Activated CD8-positive, alpha-beta memory T cell treated with anti-CD3 and anti-CD28 coated beads, Interleukin-2, amount 10 ng/mL, durations not matched to agents 7 days and 5 days (primary cell): ENCODE data around the gene KIF7. TPM values are rescaled to one million over a fixed set of nuclear protein-coding genes. Genes with fewer than 3 reads are reported as not detected.

ENCODE experiments used
- ATAC-seq: fragments of 150-1000 bp; cut with Tn5 transposase; one replicate; pipeline ENCODE4 v1.10.0; 2021; ENCODE audit warnings: moderate library complexity
- CTCF ChIA-PET: fragments of 350-600 bp; sonication (Branson Sonifier 250); formaldehyde crosslinking; loops from one replicate; lab custom pipeline; 2021; ENCODE audit warnings: antibody characterized with exemption; lab: Charles Lee
- DNase-seq: peaks from one replicate; pipeline ENCODE4 v3.0.0-alpha.2; 2020
- H3K27ac Mint-ChIP-seq: one replicate; pipeline ENCODE4 v1.8.0; 2021; ENCODE audit warnings: mild to moderate bottlenecking, mixed read lengths
- H3K27me3 Mint-ChIP-seq: one replicate; pipeline ENCODE4 v1.8.0; 2021; ENCODE audit warnings: mixed read lengths
- H3K36me3 Mint-ChIP-seq: one replicate; pipeline ENCODE4 v1.8.0; 2021; ENCODE audit warnings: mild to moderate bottlenecking, mixed read lengths
- H3K4me1 Mint-ChIP-seq: one replicate; pipeline ENCODE4 v1.8.0; 2021; ENCODE audit warnings: mixed read lengths
- H3K4me3 Mint-ChIP-seq: one replicate; pipeline ENCODE4 v1.8.0; 2021; ENCODE audit warnings: mild to moderate bottlenecking, moderate library complexity, mixed read lengths
- H3K9me3 Mint-ChIP-seq: one replicate; pipeline ENCODE4 v1.8.0; 2022; ENCODE audit warnings: low read depth, mixed read lengths
- total RNA-seq, 2 experiments: library from RNA; stranded (reverse); gene quantifications; one replicate each; pipeline ENCODE4 v1.2.3, GENCODE V29; 2021

Gene KIF7
- total RNA-seq, 2 experiments from 2014 or later, result 0.55 to 2.5 TPM

GRCh38 chr15:89649716-89650115 lies 5.6 kb downstream of the KIF7 start:
- H3K4me3 Mint-ChIP-seq, result no peak overlapping the region
- H3K36me3 Mint-ChIP-seq, result no peaks in the 10 kb centered on the region
- H3K27me3 Mint-ChIP-seq, result peaks cover 20% of the 10 kb centered on the region
- H3K4me1 Mint-ChIP-seq, result peaks cover 5% of the 10 kb centered on the region
- DNase-seq (no peak), ATAC-seq (no peak)
- CTCF ChIA-PET, result no interaction called here
- no peaks in the 10 kb centered on the region for H3K9me3 Mint-ChIP-seq
- H3K27ac Mint-ChIP-seq, result no peak overlapping the region

- H3K36me3 Mint-ChIP-seq, result no peaks in the 10 kb centered on the region
- peaks cover 14% of the 10 kb centered on the region for H3K27me3 Mint-ChIP-seq
- H3K4me3 Mint-ChIP-seq, result no peak overlapping the region
- no peak for ATAC-seq
- H3K27ac Mint-ChIP-seq, result no peak overlapping the region
- H3K4me1 Mint-ChIP-seq, result no peaks in the 10 kb centered on the region
- H3K9me3 Mint-ChIP-seq, result no peaks in the 10 kb centered on the region
- CTCF ChIA-PET, result no interaction called here
- DNase-seq, result no peak
Observed at GRCh38 chr15:89649013-89649625, 6.1 kb downstream of the KIF7 start.

GRCh38 chr15:89648106-89649012 lies 6.9 kb downstream of the KIF7 start:
- no peaks in the 10 kb centered on the region for H3K36me3 Mint-ChIP-seq
- DNase-seq (no peak), ATAC-seq (no peak)
- CTCF ChIA-PET, result interaction anchor here (0.9 to 1.6 kb wide), 4 partner anchors 11 to 227 kb away, joined by 3 to 5 read pairs (median 4); no protein-coding TSS in a partner anchor
- peaks cover 8% of the 10 kb centered on the region for H3K27me3 Mint-ChIP-seq
- no peaks in the 10 kb centered on the region for H3K4me1 Mint-ChIP-seq
- no peaks in the 10 kb centered on the region for H3K9me3 Mint-ChIP-seq
- no peak overlapping the region for H3K4me3 Mint-ChIP-seq
- no peak overlapping the region for H3K27ac Mint-ChIP-seq

- Mint-ChIP-seq H3K27me3 (peaks cover 2% of the 10 kb centered on the region), H3K4me3 (no peak overlapping the region), H3K9me3 (no peaks in the 10 kb centered on the region), H3K4me1 (no peaks in the 10 kb centered on the region), H3K36me3 (no peaks in the 10 kb centered on the region), H3K27ac (no peak overlapping the region)
- DNase-seq (peak; percentile 76), ATAC-seq (peak; percentile 74)
- CTCF ChIA-PET, result interaction anchor here (0.9 to 1.6 kb wide), 4 partner anchors 12 to 228 kb away, joined by 3 to 5 read pairs (median 4); no protein-coding TSS in a partner anchor
Observed at GRCh38 chr15:89647191-89647851, 7.9 kb downstream of the KIF7 start.

GRCh38 chr15:89646416-89647141 lies 8.7 kb downstream of the KIF7 start:
- Mint-ChIP-seq H3K36me3 (no peaks in the 10 kb centered on the region), H3K9me3 (no peaks in the 10 kb centered on the region), H3K27me3 (no peaks in the 10 kb centered on the region), H3K4me1 (no peaks in the 10 kb centered on the region), H3K4me3 (no peak overlapping the region), H3K27ac (no peak overlapping the region)
- CTCF ChIA-PET, result interaction anchor here (0.7 to 0.9 kb wide), 3 partner anchors 12 to 72 kb away, joined by 3 read pairs; partner anchors contain the start of gene TICRR
- ATAC-seq, result no peak
- no peak for DNase-seq

- ATAC-seq, result no peak
- H3K27me3 Mint-ChIP-seq, result no peaks in the 10 kb centered on the region
- H3K27ac Mint-ChIP-seq, result no peak overlapping the region
- no peaks in the 10 kb centered on the region for H3K36me3 Mint-ChIP-seq
- no peaks in the 10 kb centered on the region for H3K4me1 Mint-ChIP-seq
- CTCF ChIA-PET, result interaction anchor here (0.7 to 0.9 kb wide), 3 partner anchors 12 to 71 kb away, joined by 3 read pairs; partner anchors contain the start of gene TICRR
- no peak overlapping the region for H3K4me3 Mint-ChIP-seq
- H3K9me3 Mint-ChIP-seq, result no peaks in the 10 kb centered on the region
- DNase-seq, result no peak
Observed at GRCh38 chr15:89645680-89646079, 9.6 kb downstream of the KIF7 start.

GRCh38 chr15:89642106-89642505 lies 13.2 kb downstream of the KIF7 start:
- Mint-ChIP-seq H3K27me3 (no peaks in the 10 kb centered on the region), H3K4me1 (no peaks in the 10 kb centered on the region), H3K36me3 (no peaks in the 10 kb centered on the region), H3K27ac (no peak overlapping the region), H3K9me3 (no peaks in the 10 kb centered on the region), H3K4me3 (no peak overlapping the region)
- ATAC-seq (no peak), DNase-seq (no peak)
- CTCF ChIA-PET, result no interaction called here

GRCh38 chr15:89641053-89641452 lies 14.2 kb downstream of the KIF7 start:
- Mint-ChIP-seq H3K4me1 (no peaks in the 10 kb centered on the region), H3K27ac (no peak overlapping the region), H3K36me3 (no peaks in the 10 kb centered on the region), H3K9me3 (no peaks in the 10 kb centered on the region), H3K27me3 (no peaks in the 10 kb centered on the region), H3K4me3 (no peak overlapping the region)
- DNase-seq (no peak), ATAC-seq (no peak)
- CTCF ChIA-PET, result no interaction called here

- no peak for DNase-seq
Observed at GRCh38 chr15:89640245-89640644, 15.0 kb downstream of the KIF7 start.

GRCh38 chr15:89633585-89633984 lies 21.7 kb downstream of the KIF7 start:
- ATAC-seq (no peak), DNase-seq (peak; percentile 26)
- CTCF ChIA-PET, result no interaction called here
- no peaks in the 10 kb centered on the region for H3K9me3 Mint-ChIP-seq
- no peak overlapping the region for H3K27ac Mint-ChIP-seq
- no peaks in the 10 kb centered on the region for H3K4me1 Mint-ChIP-seq
- peaks cover 34% of the 10 kb centered on the region for H3K36me3 Mint-ChIP-seq
- H3K4me3 Mint-ChIP-seq, result no peak overlapping the region
- H3K27me3 Mint-ChIP-seq, result no peaks in the 10 kb centered on the region

More at GRCh38 chr15:89640245-89640644, 15.0 kb downstream of the KIF7 start:
- no peaks in the 10 kb centered on the region for H3K4me1 Mint-ChIP-seq
- ATAC-seq, result no peak
- CTCF ChIA-PET, result no interaction called here
- no peaks in the 10 kb centered on the region for H3K27me3 Mint-ChIP-seq
- no peak overlapping the region for H3K27ac Mint-ChIP-seq
- H3K4me3 Mint-ChIP-seq, result no peak overlapping the region
- H3K9me3 Mint-ChIP-seq, result no peaks in the 10 kb centered on the region
- H3K36me3 Mint-ChIP-seq, result no peaks in the 10 kb centered on the region

GRCh38 chr15:89632563-89633430 lies 22.5 kb downstream of the KIF7 start:
- no peak overlapping the region for H3K27ac Mint-ChIP-seq
- ATAC-seq, result no peak
- CTCF ChIA-PET, result no interaction called here

GRCh38 chr15:89631902-89632264 lies 23.4 kb downstream of the KIF7 start:
- Mint-ChIP-seq H3K9me3 (no peaks in the 10 kb centered on the region), H3K27ac (no peak overlapping the region), H3K36me3 (peaks cover 39% of the 10 kb centered on the region), H3K4me1 (no peaks in the 10 kb centered on the region), H3K27me3 (no peaks in the 10 kb centered on the region), H3K4me3 (no peak overlapping the region)
- DNase-seq (peak; percentile 36), ATAC-seq (no peak)
- CTCF ChIA-PET, result no interaction called here

More at GRCh38 chr15:89632563-89633430, 22.5 kb downstream of the KIF7 start:
- Mint-ChIP-seq H3K4me3 (no peak overlapping the region), H3K36me3 (peaks cover 38% of the 10 kb centered on the region), H3K4me1 (no peaks in the 10 kb centered on the region), H3K27me3 (no peaks in the 10 kb centered on the region), H3K9me3 (no peaks in the 10 kb centered on the region)
- DNase-seq, result no peak
